Fibroblast of mammary gland (primary cell): Measurements from ENCODE around the gene DLG2.

Experiments
- DNase-seq: peaks from one replicate; pipeline ENCODE4 v3.0.0-alpha.2; 2010; ENCODE audit warnings: low read depth
- H3K4me3 ChIP-seq: 2 replicates; pipeline ENCODE4 v1.5.1; 2011; ENCODE audit warnings: low read depth, mild to moderate bottlenecking, low read length, moderate library complexity; ENCODE audit not compliant: control insufficient read depth
- CTCF ChIP-seq: conservative IDR thresholded peaks from 2 replicates; pipeline ENCODE4 v1.5.1; 2011; ENCODE audit warnings: low read depth, low read length, inconsistent platforms; ENCODE audit not compliant: control insufficient read depth, insufficient read depth

Gene DLG2

GRCh38 chr11:84962018-84962417 is 665.1 kb downstream of the DLG2 start:
- TF ChIP-seq CTCF = no peak
- H3K4me3 ChIP-seq = no peak overlapping the region
- DNase-seq = no peak

- TF ChIP-seq CTCF = no peak
- no peak overlapping the region for H3K4me3 ChIP-seq
- DNase-seq = no peak
Measured at GRCh38 chr11:84958295-84958694, 668.8 kb downstream of the DLG2 start.

GRCh38 chr11:84950569-84951270 is 676.4 kb downstream of the DLG2 start:
- H3K4me3 ChIP-seq = no peak overlapping the region
- no peak for TF ChIP-seq CTCF
- no peak for DNase-seq

GRCh38 chr11:84947970-84948580 is 679.1 kb downstream of the DLG2 start:
- no peak for TF ChIP-seq CTCF
- H3K4me3 ChIP-seq = no peak overlapping the region
- peak; percentile 21 for DNase-seq

GRCh38 chr11:84947070-84947469 is 680.1 kb downstream of the DLG2 start:
- no peak for TF ChIP-seq CTCF

GRCh38 chr11:84930863-84931262 is 696.3 kb downstream of the DLG2 start:
- TF ChIP-seq CTCF = no peak
- no peak for DNase-seq
- H3K4me3 ChIP-seq = no peak overlapping the region

More at GRCh38 chr11:84947070-84947469, 680.1 kb downstream of the DLG2 start:
- H3K4me3 ChIP-seq = no peak overlapping the region
- DNase-seq = no peak
